ENCODE measurements around the gene SLC6A9. TPM values are rescaled to one million over a fixed set of nuclear protein-coding genes. Genes with fewer than 3 reads are reported as not detected.

Gene SLC6A9
- total and polyA plus RNA-seq, 2 of the 8 experiments (the other 6 are each of a cell fraction or from before 2014, with no cell fraction given): 20.2 to 24.2 TPM

- Histone ChIP-seq H2BK15ac (ENCODE audit: low read length) (no peak overlapping the region), H3K36me3 (ENCODE audit: control insufficient read depth in 2 of 4, insufficient read depth in 4 of 4, low read length in 3 of 4) (peaks cover 0 to 19% (median 9%) of the 10 kb centered on the region in 4 experiments; a peak in 4 of 8 replicates), H4K20me1 (replicated peaks in 1 of 2; ENCODE audit: control insufficient read depth in 1 of 2, insufficient read depth in 2 of 2, low read length in 2 of 2) (peaks cover 0 to 20% of the 10 kb centered on the region in 2 experiments), H3K4me1 (replicated peaks in 1 of 4; ENCODE audit: control insufficient read depth in 3 of 4, insufficient read depth in 4 of 4, low read length in 3 of 4) (peaks cover under 1 to 12% (median 10%) of the 10 kb centered on the region in 4 experiments), H3K27ac (ENCODE audit: low read depth, low read length) (no peak overlapping the region), H2BK20ac (ENCODE audit: low read length) (no peak overlapping the region), H2AFZ (ENCODE audit: low read length) (no peak overlapping the region), H4K91ac (replicated peaks; ENCODE audit: insufficient read length, low read length) (no peak overlapping the region), H2BK5ac (ENCODE audit: low read depth, low read length) (no peak overlapping the region; the same call in 1 of the 2 replicates), H3K79me1 (ENCODE audit: low read depth, low read length) (peaks cover 17% of the 10 kb centered on the region), H3K4me2 (ENCODE audit: insufficient read depth in 1 of 2, low read depth in 2 of 2, low read length in 2 of 2) (no peak overlapping the region), H2AK5ac (ENCODE audit: low read depth, low read length) (no peak overlapping the region), H3K27me3 (replicated peaks in 1 of 4; ENCODE audit: control insufficient read depth in 3 of 4, extremely low read depth in 1 of 4, insufficient read depth in 3 of 4, low read length in 3 of 4) (no peaks in the 10 kb centered on the region), H3K56ac (replicated peaks; ENCODE audit: insufficient read length, low read depth, low read length) (no peak overlapping the region), H3K4me3 (ENCODE audit: extremely low read depth in 1 of 4, insufficient read depth in 2 of 4, low read depth in 3 of 4, low read length in 4 of 4) (no peak overlapping the region), H3K23ac (ENCODE audit: insufficient read length) (no peak overlapping the region), H3K14ac (ENCODE audit: insufficient read length) (no peak overlapping the region), H3K4ac (replicated peaks; ENCODE audit: insufficient read length, low read depth, low read length) (no peak overlapping the region), H2BK120ac (replicated peaks; ENCODE audit: low read depth, low read length) (no peak overlapping the region), H4K8ac (ENCODE audit: extremely low read depth, insufficient read depth, low read length) (no peak overlapping the region), H3K9ac (replicated peaks in 1 of 4; ENCODE audit: extremely low read depth in 1 of 4, low read depth in 3 of 4, low read length in 3 of 4) (no peak overlapping the region), H4K5ac (ENCODE audit: insufficient read length, low read depth, low read length) (no peak overlapping the region), H3K23me2 (ENCODE audit: low read depth, low read length) (peaks cover 15% of the 10 kb centered on the region), H3K18ac (ENCODE audit: extremely low read depth, low read length) (no peak overlapping the region), H2BK12ac (ENCODE audit: low read depth, low read length) (no peak overlapping the region), H3K9me3 (ENCODE audit: insufficient read depth in 2 of 2, low read depth in 1 of 2, low read length in 1 of 2) (no peaks in the 10 kb centered on the region), H3K79me2 (ENCODE audit: control insufficient read depth in 1 of 2, insufficient read depth in 2 of 2, low read length in 2 of 2) (peaks cover 0 to 11% of the 10 kb centered on the region in 2 experiments; a peak in 2 of 4 replicates)
- TF ChIP-seq TCF12 (IDR thresholded peaks at IDR 0.05; ENCODE audit: low read depth, low read length) (no peak), POLR2AphosphoS5 (IDR thresholded peaks at IDR 0.05; ENCODE audit: low read depth, low read length) (no peak), JUN (IDR thresholded peaks at IDR 0.05; ENCODE audit: low read depth, low read length) (no peak)
- WGBS, 2 experiments (ENCODE audit: extremely low coverage in 1 of 2, insufficient coverage in 1 of 2, insufficient read length in 1 of 2, insufficient replicate concordance in 2 of 2, low coverage in 1 of 2, low lambda C conversion rate in 2 of 2, missing lambda C conversion rate in 1 of 2): 91% methylated on average over 10 of the region's 12 CpGs; no CpG with 5 or more reads in 1 of the 2 experiments
- CTCF ChIA-PET (ENCODE audit: partially characterized antibody): interaction anchor here (0.9 to 2.1 kb wide), 3 partner anchors 49 to 64 kb away, joined by 3 to 6 read pairs (median 5); no protein-coding TSS in a partner anchor
- POLR2A ChIA-PET (ENCODE audit: partially characterized antibody): interaction anchor here (0.8 to 13.6 kb wide), 4 partner anchors 11 to 41 kb away, joined by 3 to 189 read pairs (median 4); partner anchors contain the start of genes ATP6V0B, B4GALT2 and DPH2
- DNase-seq (ENCODE audit: low read depth in 1 of 2, low spot score in 2 of 2) (no peak), FAIRE-seq (no peak)
Measured at GRCh38 chr1:43983253-43983899, 47.9 kb downstream of the SLC6A9 start.

All from H1 (cell line).